Smooth muscle cell (in vitro differentiated cells): ENCODE data around the gene FGD2. TPM values are rescaled to one million over a fixed set of nuclear protein-coding genes. Genes with fewer than 3 reads are reported as not detected.

Experiments
- DNase-seq: peaks from one replicate; lab custom pipeline; 2025; ENCODE audit not compliant: unreplicated experiment; lab: John Stamatoyannopoulos, UW
- H2AFZ ChIP-seq: fragments of 200-600 bp; sonication (generic); 2 replicates; pipeline ENCODE4 v1.6.0; 2016; ENCODE audit warnings: antibody characterized with exemption, low read depth, mild to moderate bottlenecking
- H3F3A ChIP-seq: fragments of 200-600 bp; sonication (generic); 2 replicates; pipeline ENCODE4 v1.6.0; 2017; ENCODE audit warnings: antibody characterized with exemption, low read depth
- H3K27ac ChIP-seq: fragments of 200-600 bp; sonication (generic); 2 replicates; pipeline ENCODE4 v1.5.1; 2016; ENCODE audit warnings: low read depth, mild to moderate bottlenecking
- H3K27me3 ChIP-seq: fragments of 200-600 bp; sonication (generic); 2 replicates; pipeline ENCODE4 v1.6.1; 2016; ENCODE audit warnings: low read depth, mild to moderate bottlenecking
- H3K36me3 ChIP-seq: fragments of 200-600 bp; sonication (generic); 2 replicates; pipeline ENCODE4 v1.5.1; 2016; ENCODE audit warnings: low read depth
- H3K4me1 ChIP-seq: fragments of 200-600 bp; sonication (generic); 2 replicates; pipeline ENCODE4 v1.5.1; 2016; ENCODE audit warnings: low read depth
- H3K4me2 ChIP-seq: fragments of 200-600 bp; sonication (generic); 2 replicates; pipeline ENCODE4 v1.6.0; 2016; ENCODE audit warnings: mild to moderate bottlenecking
- H3K4me3 ChIP-seq: fragments of 200-600 bp; sonication (generic); 2 replicates; pipeline ENCODE4 v1.5.1; 2016; ENCODE audit warnings: mild to moderate bottlenecking
- H3K79me2 ChIP-seq: fragments of 200-600 bp; sonication (generic); 2 replicates; pipeline ENCODE4 v1.6.0; 2016; ENCODE audit warnings: low read depth, mild to moderate bottlenecking
- H3K9ac ChIP-seq: fragments of 200-600 bp; sonication (generic); 2 replicates; pipeline ENCODE4 v1.6.0; 2016; ENCODE audit warnings: low read depth
- H3K9me3 ChIP-seq: fragments of 200-600 bp; sonication (generic); replicated peaks from 2 replicates; pipeline ENCODE4 v1.5.1; 2016; ENCODE audit warnings: low read depth
- H4K20me1 ChIP-seq: fragments of 200-600 bp; sonication (generic); 2 replicates; pipeline ENCODE4 v1.6.0; 2016; ENCODE audit warnings: low read depth
- CTCF ChIP-seq: fragments of 200-600 bp; sonication (generic); IDR thresholded peaks from 2 replicates; pipeline ENCODE4 v1.5.1; 2017; ENCODE audit warnings: borderline replicate concordance, mild to moderate bottlenecking, antibody characterized with exemption; ENCODE audit not compliant: insufficient read depth, poor library complexity, severe bottlenecking
- WGBS: methylation state at CpG from one replicate; pipeline ENCODE4 v1.1.7; 2016; ENCODE audit warnings: low lambda C conversion rate; 5-methylcytosine and 5-hydroxymethylcytosine counted together
- polyA plus RNA-seq: library from polyadenylated mRNA; unstranded; fragments of >200 nt; fragmentation: Nextera tagmentation; extraction: Ambion mirVana; gene quantifications from 2 replicates; pipeline ENCODE4 v1.2.1, GENCODE V29; 2016
- total RNA-seq: library from RNA; depleted of rRNA; stranded (reverse); fragments of >200 nt; gene quantifications from 2 replicates; pipeline ENCODE4 v1.2.3, GENCODE V29; 2014

The FGD2 gene
- total and polyA plus RNA-seq, 2 experiments from 2014 or later = not detected

- DNase-seq = peak; percentile 13
- no peaks in the 10 kb centered on the region for H3K9me3 ChIP-seq
- no peaks in the 10 kb centered on the region for H3K27me3 ChIP-seq
- peak overlapping the region; percentile 99 for H3K4me3 ChIP-seq
- peaks cover 21% of the 10 kb centered on the region for H3K4me1 ChIP-seq
- H3K36me3 ChIP-seq = no peaks in the 10 kb centered on the region
- whole genome bisulfite sequencing = 8% methylated on average over 16 of the region's 19 CpGs
- H3K4me2 ChIP-seq = peak overlapping the region; percentile 90
- H3K27ac ChIP-seq = peak overlapping the region; percentile 89
- TF ChIP-seq CTCF = no peak
- no peak overlapping the region for H2AFZ ChIP-seq
- H3F3A ChIP-seq = peaks cover 8% of the 10 kb centered on the region
- peak overlapping the region; percentile 96 for H3K9ac ChIP-seq
- peaks cover 51% of the 10 kb centered on the region for H4K20me1 ChIP-seq
- peaks cover 61% of the 10 kb centered on the region for H3K79me2 ChIP-seq
Observed at GRCh38 chr6:36984581-36985416, 20.7 kb upstream of the FGD2 start.

GRCh38 chr6:36985417-36985807 lies 20.0 kb upstream of the FGD2 start:
- DNase-seq = no peak
- peaks cover 45% of the 10 kb centered on the region for H4K20me1 ChIP-seq
- peak overlapping the region; percentile 89 for H3K27ac ChIP-seq
- peak overlapping the region; percentile 96 for H3K9ac ChIP-seq
- no peak for TF ChIP-seq CTCF
- H3K36me3 ChIP-seq = no peaks in the 10 kb centered on the region
- peaks cover 21% of the 10 kb centered on the region for H3K4me1 ChIP-seq
- H3F3A ChIP-seq = peaks cover 8% of the 10 kb centered on the region
- no peak overlapping the region for H2AFZ ChIP-seq
- peak overlapping the region; percentile 90 for H3K4me2 ChIP-seq
- H3K27me3 ChIP-seq = no peaks in the 10 kb centered on the region
- peak overlapping the region; percentile 99 for H3K4me3 ChIP-seq
- 0% methylated on average over 15 of the region's 15 CpGs for WGBS
- H3K9me3 ChIP-seq = no peaks in the 10 kb centered on the region
- peaks cover 55% of the 10 kb centered on the region for H3K79me2 ChIP-seq

DNA sequence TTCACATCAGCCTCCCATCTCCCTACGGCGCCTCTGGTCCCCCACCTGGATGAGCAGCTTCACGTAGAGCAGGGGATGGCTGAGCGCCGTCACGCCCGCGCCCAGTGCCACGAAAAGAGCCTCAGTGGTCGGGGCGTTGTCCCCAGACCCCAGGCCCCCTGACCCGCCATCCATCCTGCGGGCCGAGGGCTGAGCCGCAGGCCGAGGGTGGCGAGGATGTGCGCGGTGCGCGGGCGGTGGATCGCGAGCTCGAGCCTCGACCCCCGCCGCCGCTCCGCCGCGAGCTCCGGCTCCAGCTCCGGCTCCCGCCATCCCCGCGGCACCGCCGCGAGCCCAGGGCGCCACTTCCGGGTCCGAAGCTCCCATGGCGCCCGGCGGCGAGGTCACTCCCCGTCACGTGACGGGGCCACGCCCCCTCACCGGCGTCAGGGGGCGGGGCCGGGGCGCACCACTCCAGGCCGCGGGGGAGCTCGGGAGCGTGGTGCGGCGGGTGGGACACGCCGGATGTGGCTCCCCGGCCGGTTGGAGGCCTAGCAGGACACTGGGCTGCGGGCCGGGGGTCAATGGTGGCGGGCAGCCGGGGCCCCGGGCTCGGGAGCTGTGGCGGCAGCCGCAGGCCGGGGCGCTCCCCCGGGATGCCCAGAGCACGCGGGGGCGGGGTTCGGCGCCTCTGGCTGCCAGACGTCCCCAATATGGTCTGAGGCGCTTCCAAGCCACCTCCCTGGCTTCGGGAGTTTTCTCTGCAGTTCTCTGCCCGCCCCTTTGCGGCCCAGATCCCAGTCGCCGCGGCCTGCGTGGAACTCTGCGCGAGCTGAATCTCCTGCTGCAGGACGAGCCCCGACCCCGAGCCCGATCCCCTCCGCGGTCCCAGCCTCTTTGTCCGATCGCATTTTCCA lies 19.4 kb upstream of the FGD2 start, which contains the start of gene MTCH1:
Gene MTCH1 (minus strand): TSS at position 389 of the 896 bp plus-strand sequence. CDS start 23 bp downstream, at position 366.
- Histone ChIP-seq H3K4me3 (peak within 1 kb of the TSS; percentile 99), H3K27me3 (no peaks in the 10 kb centered on the region), H3K4me1 (peaks cover 17% of the 10 kb centered on the region), H3K27ac (peak within 1 kb of the TSS; percentile 89), H2AFZ (peak within 1 kb of the TSS; percentile 29), H3K9me3 (no peaks in the 10 kb centered on the region), H3K9ac (peak within 1 kb of the TSS; percentile 96), H4K20me1 (peaks cover 39% of the 10 kb centered on the region), H3F3A (peaks cover 8% of the 10 kb centered on the region), H3K79me2 (peaks cover 49% of the 10 kb centered on the region), H3K36me3 (no peaks in the 10 kb centered on the region), H3K4me2 (peak within 1 kb of the TSS; percentile 90)
- WGBS = under 1% methylated on average over 70 of the region's 101 CpGs
- TF ChIP-seq CTCF = no peak
- DNase-seq = peak; percentile 97
